Stimulated activated CD4-positive, alpha-beta T cell treated with anti-CD3 and anti-CD28 coated beads, Interleukin-12 subunit alpha, Interleukin-12 subunit beta, amount 100 ng/mL, for 4 hours (primary cell): Measurements from ENCODE around the gene OR2Y1.
"Not testable (repeated sequence)": the region's sequence is repeated elsewhere in the genome, so short reads cannot be mapped to it uniquely, and the experiment has no call there.

ENCODE experiments used
- DNase-seq: peaks from one replicate; pipeline ENCODE4 v3.0.0-alpha.2; 2020

Gene OR2Y1, protein sequence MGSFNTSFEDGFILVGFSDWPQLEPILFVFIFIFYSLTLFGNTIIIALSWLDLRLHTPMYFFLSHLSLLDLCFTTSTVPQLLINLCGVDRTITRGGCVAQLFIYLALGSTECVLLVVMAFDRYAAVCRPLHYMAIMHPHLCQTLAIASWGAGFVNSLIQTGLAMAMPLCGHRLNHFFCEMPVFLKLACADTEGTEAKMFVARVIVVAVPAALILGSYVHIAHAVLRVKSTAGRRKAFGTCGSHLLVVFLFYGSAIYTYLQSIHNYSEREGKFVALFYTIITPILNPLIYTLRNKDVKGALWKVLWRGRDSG

GRCh38 chr5:180739958-180740357, at the start of gene OR2Y1:
Gene OR2Y1 (minus strand): TSS chr5:180740058. CDS start chr5:180740058, 0 bp downstream.
- no peak for DNase-seq

DNA sequence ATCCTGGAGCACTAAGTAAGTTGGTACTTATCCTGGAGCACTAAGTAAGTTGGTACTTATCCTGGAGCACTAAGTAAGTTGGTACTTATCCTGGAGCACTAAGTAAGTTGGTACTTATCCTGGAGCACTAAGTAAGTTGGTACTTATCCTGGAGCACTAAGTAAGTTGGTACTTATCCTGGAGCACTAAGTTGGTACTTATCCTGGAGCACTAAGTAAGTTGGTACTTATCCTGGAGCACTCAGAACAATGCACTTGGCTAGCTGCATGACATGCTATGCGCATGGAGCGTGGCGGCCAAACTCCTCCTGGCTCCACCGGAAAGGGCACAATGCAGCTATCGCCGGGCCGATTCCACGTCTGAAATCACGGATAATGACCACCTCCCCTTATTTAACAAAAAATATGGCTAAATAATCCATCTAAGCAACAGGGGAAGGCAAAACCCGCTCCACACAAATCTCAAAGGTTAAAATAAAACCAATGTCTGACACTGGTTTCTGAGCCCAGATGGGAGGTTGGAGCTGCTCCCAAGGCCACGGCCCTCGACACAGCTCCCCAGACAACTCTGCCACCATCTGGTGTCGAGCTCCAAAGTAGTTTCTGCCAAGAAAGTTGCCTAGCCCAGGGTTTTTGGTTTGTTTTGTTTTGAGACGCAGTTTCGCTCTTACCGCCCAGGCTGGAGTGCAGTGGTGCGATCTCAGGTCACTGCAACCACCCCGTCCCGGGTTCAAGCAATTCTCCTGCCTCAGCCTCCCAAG, 49.0 kb upstream of the OR2Y1 start:
- DNase-seq, result not testable (repeated sequence)

- no peak for DNase-seq
Observed at GRCh38 chr5:180787711-180788431, 48.0 kb upstream of the OR2Y1 start.

GRCh38 chr5:180786531-180787398, 46.9 kb upstream of the OR2Y1 start:
- DNase-seq, result no peak

DNA sequence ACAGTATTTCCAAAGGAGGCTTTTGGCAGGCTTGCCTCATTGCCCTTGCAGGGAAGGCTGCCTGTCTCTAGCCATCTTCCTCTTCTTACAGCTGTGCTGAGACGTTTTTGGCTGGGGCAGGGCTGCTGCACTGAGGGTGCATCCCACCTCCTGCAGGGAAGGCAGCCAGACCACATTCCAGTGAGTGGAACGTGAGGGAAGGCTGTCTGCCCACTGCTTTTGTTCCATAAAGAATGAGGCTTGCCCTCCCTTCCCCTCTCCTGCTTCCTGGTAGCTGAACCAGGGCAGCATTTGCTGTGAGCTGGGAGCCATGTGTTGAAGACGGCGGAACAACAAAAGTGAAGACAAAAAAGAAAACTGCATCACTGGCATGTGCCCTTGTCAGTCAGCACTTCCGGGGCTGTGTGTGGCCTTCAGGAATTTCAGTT, 46.0 kb upstream of the OR2Y1 start:
- no peak for DNase-seq

DNA sequence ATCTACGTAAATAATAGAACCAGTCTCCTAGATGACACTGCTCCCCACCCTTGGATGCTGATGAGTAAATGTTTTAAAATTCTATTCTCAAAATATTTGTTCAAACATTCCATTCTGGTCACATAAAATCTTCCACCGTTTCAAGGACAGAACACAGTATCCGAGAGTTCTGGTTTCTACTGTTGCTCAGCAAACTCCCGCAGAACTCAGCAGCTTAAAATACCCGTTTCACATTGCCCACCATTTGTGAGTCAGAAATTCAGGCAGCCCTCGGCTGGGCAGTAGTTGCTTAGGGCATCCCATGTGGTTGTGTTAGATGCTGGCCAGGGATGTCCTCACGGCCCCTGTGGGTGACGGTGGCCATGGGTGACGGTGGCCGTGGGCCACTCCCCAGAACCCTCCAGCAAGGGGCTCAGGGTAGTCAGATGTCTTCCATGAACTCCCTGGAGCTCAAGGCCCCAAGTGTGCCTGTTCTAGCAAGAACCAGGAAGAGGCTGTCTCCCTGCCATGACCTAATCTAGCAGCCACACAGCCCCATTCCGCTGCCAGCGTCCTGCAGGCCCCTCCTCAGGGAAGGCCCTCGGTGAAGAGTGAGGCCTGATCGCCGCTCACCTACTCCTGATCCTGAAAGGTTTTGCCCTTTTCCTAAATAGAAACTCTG, 45.4 kb upstream of the OR2Y1 start:
- DNase-seq, result no peak

GRCh38 chr5:180784497-180785097, 44.7 kb upstream of the OR2Y1 start:
- DNase-seq, result peak; percentile 65

GRCh38 chr5:180783340-180784052, 43.6 kb upstream of the OR2Y1 start:
- DNase-seq, result no peak

DNA sequence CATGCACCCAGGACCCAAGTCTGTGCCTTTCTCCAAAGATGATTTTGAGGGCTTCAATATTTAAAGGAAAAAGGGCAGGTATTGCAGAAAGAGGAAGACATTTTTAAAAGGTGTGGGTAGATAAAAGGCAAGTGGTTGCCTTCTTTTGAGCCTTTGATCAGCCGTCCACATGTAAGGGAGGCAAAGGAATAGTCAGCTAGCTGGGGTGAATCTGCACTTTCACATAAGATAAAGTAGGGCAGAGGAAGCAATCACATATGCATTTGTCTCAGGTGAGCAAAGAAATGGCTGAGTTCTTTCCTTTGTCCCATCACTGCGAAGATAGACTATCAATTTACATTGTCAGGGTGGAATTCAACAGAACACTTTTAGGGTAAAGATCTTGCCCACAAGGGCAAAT, 42.9 kb upstream of the OR2Y1 start:
- DNase-seq, result no peak

GRCh38 chr5:180781900-180782326, 42.1 kb upstream of the OR2Y1 start:
- DNase-seq, result not testable (repeated sequence)

DNA sequence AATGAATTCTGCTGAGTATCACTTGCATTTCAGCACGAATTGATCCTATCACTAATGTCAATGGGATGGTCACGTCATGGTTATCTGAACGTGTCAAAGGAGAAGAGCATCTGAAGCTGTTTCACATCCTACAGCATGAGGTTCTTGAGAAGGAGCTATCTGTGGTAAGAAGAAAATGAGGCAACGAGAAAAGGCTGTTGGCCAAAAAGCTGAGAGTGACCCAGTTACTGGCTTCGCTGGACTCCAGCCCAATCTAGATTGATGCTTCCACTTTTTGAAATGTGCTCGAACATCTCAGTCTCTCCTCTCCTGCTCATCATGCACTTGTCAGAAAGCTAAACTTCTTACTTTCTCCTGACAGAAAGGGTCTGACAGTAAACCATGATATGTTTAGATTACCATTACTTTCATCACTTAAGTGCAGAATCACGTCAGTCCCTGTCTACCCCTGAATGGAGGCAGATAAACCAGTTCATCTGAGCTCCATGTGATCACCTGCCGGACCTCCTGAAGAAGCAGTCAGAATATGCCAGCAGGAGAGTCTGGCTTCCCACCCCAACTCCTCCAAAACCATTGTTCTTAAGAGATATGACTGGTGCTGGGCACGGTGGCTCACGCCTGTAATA, 40.2 kb upstream of the OR2Y1 start:
- no peak for DNase-seq

DNA sequence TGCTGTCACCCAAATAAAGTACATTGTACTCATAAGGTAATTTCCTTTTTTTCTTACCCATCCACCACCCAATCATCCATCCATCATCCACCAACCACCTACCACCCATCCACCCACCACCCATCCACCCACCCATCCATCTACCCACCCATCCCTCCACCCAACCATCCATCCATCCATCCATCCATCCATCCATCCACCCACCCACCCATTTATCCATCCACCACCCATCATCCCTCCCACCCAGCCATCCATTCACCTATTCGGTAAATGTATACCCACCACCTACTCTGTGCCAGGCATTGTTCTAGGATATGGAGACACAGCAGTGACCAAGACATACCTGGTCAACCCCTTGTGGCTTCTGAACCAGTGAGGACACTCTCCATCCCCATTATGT, 37.6 kb upstream of the OR2Y1 start:
- no peak for DNase-seq

GRCh38 chr5:180776376-180776775, 36.5 kb upstream of the OR2Y1 start:
- DNase-seq, result no peak

DNA sequence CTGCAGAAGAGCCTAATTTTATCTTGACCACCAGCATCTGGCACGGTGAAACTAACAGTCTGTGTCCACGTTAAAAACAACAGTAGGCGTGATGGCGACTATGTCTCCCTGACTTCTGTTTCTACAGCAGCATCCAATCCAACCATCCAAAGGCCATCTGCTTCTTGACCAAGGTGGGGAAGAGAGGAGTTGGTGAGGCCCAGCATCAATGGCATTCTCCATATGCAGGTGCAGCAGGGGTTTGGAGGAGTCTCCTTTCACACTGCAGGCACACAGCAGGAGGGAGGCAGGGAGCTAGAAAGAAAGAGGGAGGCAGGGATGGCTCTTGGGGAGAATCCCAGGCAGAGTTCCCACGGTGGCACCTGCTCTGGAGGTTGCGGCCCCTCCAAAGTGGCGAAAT, 35.8 kb upstream of the OR2Y1 start:
- DNase-seq, result no peak

DNA sequence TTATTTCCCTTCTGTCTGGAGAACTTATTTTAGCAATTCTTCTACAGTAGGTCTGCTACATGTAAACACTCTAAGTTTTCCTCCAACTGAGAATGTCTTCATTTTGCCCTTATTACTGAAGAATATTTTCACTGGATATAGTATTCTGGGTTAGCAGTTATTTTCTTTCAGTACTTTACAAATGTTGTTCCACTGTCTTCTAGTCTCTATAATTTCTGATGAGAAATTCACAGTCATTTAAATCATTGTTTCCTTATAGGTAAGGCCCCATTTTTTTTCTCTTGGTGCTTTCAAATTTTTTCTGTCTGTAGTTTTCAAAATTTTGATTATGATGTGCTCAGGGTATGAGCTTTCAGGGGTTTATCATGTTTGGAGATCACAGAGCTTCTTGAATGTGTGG, 32.0 kb upstream of the OR2Y1 start:
- DNase-seq, result no peak

GRCh38 chr5:180769821-180770220, 30.0 kb upstream of the OR2Y1 start:
- no peak for DNase-seq

- DNase-seq, result no peak
Observed at GRCh38 chr5:180755601-180756000, 15.7 kb upstream of the OR2Y1 start.

DNA sequence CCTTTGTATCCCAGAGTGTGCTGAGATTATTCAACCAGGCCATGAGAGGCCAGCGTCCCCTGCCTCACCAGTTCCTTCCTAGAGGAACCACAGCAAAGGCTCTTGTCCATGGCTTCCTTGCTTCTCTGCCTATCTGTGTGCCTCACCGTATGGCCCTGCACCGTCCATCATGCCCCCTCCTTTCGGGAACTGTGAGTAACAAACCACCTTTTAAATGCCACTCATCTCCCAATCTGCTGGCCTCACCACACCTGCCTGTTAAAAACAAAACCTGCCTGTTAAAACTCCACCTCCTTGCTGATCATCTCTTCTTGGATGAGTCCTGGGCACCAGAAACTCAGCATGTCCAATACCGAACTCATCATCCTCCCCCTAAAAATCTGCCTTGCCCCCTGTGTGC, 4.4 kb upstream of the OR2Y1 start:
- no peak for DNase-seq

DNA sequence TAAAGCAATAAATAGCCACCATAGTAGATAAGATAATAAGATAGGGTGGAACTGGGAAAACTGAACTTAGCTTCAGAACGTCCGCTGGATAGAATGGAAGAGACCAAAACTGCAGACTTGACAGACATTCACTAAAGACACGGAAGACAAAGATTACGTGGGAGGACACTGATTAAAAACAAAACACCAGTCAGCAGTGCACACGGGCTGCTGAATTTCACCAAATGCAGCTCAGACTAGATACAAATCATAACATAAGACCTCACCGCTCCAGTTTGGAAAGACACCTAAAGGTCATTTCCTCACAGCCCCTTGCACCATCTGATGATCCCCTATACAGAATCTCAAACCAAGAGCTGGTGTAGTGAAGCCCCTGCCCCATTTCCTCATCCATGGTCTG, 2.9 kb upstream of the OR2Y1 start:
- no peak for DNase-seq

GRCh38 chr5:180740953-180741352, 1.1 kb upstream of the OR2Y1 start:
- DNase-seq, result not testable (repeated sequence)

- no peak for DNase-seq
Observed at GRCh38 chr5:180739271-180739670, 587 bp downstream of the OR2Y1 start.
